ENCODE measurements around the gene PTPRR.

GRCh38 chr12:70667253-70667652 is 253.3 kb downstream of the PTPRR start:
- TF ChIP-seq RCOR1 (IDR thresholded peaks at IDR 0.05; ENCODE audit: low read depth, low read length) (no peak), CTCF (IDR thresholded peaks at IDR 0.05) (no peak), NR3C1 (IDR thresholded peaks at IDR 0.05) (no peak), SREBF2 (IDR thresholded peaks at IDR 0.05) (no peak), EP300 (IDR thresholded peaks at IDR 0.05) (no peak), CEBPB (IDR thresholded peaks at IDR 0.05) (no peak)
